Stimulated activated effector memory CD8-positive, alpha-beta T cell treated with anti-CD3 and anti-CD28 coated beads, Interleukin-12 subunit alpha, Interleukin-12 subunit beta, amount 100 ng/mL, for 72 hours (primary cell): ENCODE data around the gene CCDC102A.
"Not testable (repeated sequence)": the region's sequence is repeated elsewhere in the genome, so short reads cannot be mapped to it uniquely, and the experiment has no call there.

Source experiments
- ATAC-seq: fragments of 150-1000 bp; cut with Tn5 transposase; 2 replicates; pipeline ENCODE4 v1.10.0; 2021
- DNase-seq, 2 donors: peaks; one replicate each; pipeline ENCODE4 v3.0.0; 2021 to 2022; ENCODE audit warnings: low spot score in 2 of 2
- H3K27ac Mint-ChIP-seq: one replicate; pipeline ENCODE4 v1.8.0; 2022; ENCODE audit warnings: mild to moderate bottlenecking, mixed read lengths
- H3K36me3 Mint-ChIP-seq: one replicate; pipeline ENCODE4 v1.8.0; 2022; ENCODE audit warnings: mild to moderate bottlenecking, mixed read lengths
- H3K4me1 Mint-ChIP-seq: one replicate; pipeline ENCODE4 v1.8.0; 2022; ENCODE audit warnings: mixed read lengths
- H3K4me3 Mint-ChIP-seq: one replicate; pipeline ENCODE4 v1.8.0; 2022; ENCODE audit warnings: mild to moderate bottlenecking, mixed read lengths
- H3K9me3 Mint-ChIP-seq: one replicate; pipeline ENCODE4 v1.8.0; 2022; ENCODE audit warnings: mixed read lengths

Gene CCDC102A

DNA sequence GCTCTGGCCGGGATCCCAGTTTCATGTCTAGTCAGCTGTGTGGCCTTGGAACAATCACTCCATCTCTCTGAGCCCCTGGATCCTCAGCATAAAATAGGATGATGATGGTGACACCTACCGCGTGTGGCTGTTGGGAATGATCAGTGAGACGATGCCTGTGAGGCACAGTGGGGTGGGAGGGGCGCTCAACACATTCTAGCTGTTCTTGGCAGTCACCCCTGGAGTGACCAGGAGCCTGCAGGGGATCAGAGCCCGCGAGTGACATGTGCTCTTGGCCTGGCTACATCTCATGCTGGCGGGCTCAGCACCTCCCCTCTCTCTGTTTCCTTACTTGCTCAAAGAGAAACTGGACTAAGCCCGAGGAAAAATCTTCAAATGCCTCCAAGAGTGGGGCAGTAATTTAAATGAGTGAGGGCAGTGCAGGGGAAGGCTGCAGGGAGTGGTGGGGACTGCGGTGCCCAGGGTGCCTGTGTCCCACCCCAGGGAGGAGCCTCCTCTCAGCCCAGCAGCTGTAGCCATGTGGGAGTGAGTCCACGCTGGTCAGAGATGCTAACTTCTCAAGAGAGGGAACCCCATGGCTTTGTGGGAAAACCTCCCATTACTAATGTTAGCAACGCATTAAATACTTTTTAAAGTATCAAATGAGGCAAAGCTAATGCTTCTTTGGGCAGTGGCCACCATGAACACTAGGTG, 27.0 kb downstream of the CCDC102A start:
- H3K27ac Mint-ChIP-seq = peak overlapping the region; percentile 45
- no peak for ATAC-seq
- no peaks in the 10 kb centered on the region for H3K4me1 Mint-ChIP-seq
- H3K4me3 Mint-ChIP-seq = no peak overlapping the region
- H3K9me3 Mint-ChIP-seq = no peaks in the 10 kb centered on the region
- DNase-seq = no peak
- peaks cover 22% of the 10 kb centered on the region for H3K36me3 Mint-ChIP-seq

DNA sequence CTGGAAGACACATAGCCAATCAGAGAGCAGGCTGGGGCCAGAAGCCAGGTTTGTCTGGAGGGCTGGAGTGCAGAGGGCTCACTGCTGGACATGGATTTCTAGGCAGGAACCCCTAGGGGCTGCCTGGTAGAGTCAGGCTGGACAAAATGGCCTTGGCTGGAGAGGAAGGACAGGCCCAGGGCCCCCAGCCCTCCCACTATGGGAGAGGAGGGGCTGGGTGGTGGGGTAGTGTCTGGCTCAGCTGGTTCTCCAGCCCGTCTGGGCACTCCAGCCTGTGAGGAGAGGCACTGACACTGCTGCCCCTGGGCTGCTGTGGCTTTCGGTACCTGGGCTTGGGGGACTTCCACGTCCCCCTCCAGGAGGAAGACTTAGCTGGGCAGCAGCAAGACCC, 28.3 kb downstream of the CCDC102A start:
- peaks cover 9% of the 10 kb centered on the region for H3K36me3 Mint-ChIP-seq
- DNase-seq (no peak), ATAC-seq (no peak)
- no peaks in the 10 kb centered on the region for H3K4me1 Mint-ChIP-seq
- H3K9me3 Mint-ChIP-seq = no peaks in the 10 kb centered on the region
- peak overlapping the region; percentile 68 for H3K27ac Mint-ChIP-seq
- H3K4me3 Mint-ChIP-seq = no peak overlapping the region

DNA sequence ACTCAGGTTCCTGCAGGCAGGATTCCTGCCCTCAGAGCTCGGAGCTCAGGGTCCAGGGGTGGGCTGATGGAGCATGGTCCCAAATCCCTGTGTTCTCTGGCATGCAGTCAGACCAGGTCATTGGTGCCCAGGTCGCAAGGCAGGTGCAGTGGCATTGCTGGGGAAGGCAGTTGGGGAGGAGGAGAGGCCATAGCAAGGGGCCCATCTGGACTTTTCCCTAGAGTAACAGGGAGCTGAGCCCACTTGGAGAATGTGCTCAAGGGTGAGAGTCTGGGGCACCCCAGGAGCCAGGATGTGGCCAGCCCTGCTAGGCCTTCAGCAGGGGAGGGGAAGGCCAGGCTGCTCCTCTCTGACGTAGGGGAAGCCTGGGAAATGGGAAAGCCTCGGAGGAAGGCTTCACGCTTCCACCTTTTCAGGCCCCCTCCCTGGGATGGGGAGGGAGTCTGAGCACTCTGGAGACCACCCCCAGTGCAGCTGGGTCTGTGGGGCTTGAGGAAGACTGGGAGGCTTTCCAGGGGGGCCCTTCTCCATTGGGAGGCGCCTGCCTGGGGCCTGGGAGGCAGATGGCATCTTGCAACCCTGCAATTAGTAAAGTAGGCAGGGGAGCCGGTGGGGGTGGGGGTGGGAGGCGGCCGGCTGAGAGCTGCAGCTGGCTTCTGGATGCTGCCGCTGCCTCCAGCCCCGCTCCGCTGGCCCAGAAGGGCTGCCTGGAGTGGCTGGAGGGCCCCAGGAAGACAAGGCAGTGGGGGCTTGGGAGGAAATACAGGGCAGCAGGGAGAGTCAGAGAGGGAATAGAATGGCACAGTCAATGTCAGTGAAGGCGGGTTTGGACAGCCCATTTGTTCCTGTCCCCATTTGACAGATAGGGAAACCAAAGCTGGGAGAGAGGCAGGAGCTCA, 29.0 kb downstream of the CCDC102A start:
- peaks cover 7% of the 10 kb centered on the region for H3K36me3 Mint-ChIP-seq
- ATAC-seq = no peak
- H3K4me1 Mint-ChIP-seq = no peaks in the 10 kb centered on the region
- H3K4me3 Mint-ChIP-seq = no peak overlapping the region
- DNase-seq = no peak
- no peak overlapping the region for H3K27ac Mint-ChIP-seq
- H3K9me3 Mint-ChIP-seq = no peaks in the 10 kb centered on the region

DNA sequence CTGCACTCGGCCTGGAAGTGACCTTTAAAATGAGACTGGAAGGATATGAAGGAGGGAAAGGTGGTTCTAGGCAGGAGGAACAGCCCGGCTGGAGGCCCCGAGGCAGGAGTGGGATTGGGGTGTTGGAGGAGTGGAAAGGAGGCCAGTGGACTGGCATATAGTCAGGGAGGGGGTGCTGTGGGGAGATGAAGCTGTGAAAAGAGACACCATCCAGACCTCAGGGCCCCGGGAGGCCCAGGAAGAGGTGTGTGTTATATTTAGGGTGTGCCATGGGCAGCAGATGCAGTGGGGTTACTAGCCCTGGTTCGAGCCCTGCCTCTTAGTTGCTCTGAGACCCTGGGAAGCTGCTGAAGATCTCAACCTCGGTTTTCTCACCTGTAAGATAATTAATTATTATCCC, 31.2 kb downstream of the CCDC102A start:
- Mint-ChIP-seq H3K9me3 (no peaks in the 10 kb centered on the region), H3K4me1 (peaks cover 10% of the 10 kb centered on the region), H3K36me3 (no peaks in the 10 kb centered on the region), H3K4me3 (no peak overlapping the region), H3K27ac (no peak overlapping the region)
- ATAC-seq = no peak
- DNase-seq = no peak

DNA sequence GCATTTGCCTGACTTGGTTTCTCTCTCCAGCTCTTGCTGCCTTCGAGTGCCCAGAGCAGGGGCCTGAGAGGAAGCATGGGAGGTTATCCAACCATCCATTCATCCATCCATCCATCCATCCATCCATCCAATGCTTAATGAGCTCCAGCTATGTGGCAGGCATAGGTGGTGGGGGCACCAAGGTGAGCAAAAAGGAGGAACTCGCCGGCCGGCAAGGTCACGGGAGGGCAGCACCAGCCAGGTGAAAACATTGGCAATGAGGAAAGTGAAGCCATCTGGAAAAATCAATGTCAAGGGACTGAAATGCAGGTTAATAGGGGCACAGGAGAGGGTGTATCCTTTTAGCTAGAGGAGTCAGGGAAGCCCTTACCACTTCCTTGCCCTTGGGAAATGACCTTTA, 31.9 kb downstream of the CCDC102A start:
- Mint-ChIP-seq H3K9me3 (no peaks in the 10 kb centered on the region), H3K4me3 (no peak overlapping the region), H3K27ac (no peak overlapping the region), H3K4me1 (peaks cover 10% of the 10 kb centered on the region), H3K36me3 (no peaks in the 10 kb centered on the region)
- ATAC-seq = no peak
- no peak for DNase-seq

DNA sequence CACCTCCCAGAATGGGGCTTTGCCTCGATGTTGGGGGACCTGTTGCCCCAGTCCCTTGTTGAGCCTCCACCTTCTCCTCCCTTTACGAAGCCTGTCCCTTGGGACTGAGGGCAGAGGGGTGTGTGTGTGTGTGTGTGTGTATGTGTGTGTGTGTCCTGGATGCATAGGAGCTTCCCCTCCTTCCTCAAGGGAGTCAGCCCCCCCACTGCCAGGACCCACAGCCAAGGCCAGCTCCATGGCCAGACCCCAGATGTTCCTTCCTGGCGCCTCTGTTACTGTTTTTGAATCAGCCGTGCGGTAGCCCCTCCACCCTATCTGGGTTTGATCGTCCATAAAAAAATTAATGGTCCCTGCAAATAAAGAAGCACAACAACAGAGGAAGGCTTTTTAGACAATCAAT, 32.4 kb downstream of the CCDC102A start:
- DNase-seq = no peak
- no peak overlapping the region for H3K27ac Mint-ChIP-seq
- H3K4me3 Mint-ChIP-seq = no peak overlapping the region

DNA sequence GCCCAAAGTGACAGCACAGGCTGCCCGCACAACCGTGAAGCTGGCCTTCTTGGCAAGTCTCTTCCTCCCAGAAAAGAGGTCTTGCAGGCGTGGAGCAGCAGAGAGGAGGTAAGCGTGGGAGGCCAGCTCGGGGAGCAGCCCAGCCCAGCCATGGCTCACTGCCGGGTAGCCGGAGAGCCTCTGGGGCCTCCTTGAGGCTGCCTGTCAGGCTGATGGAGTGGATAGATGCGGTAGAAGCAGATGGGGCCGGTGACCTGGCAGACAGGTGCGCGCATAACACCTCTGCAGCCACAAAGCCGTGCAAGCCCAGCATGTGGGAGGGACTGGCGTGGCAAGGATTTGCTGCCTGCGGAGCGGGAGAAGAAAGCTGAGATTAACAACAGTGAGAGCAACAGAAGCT, 33.0 kb downstream of the CCDC102A start:
- Mint-ChIP-seq H3K36me3 (no peaks in the 10 kb centered on the region), H3K27ac (no peak overlapping the region), H3K4me3 (no peak overlapping the region), H3K4me1 (peaks cover 10% of the 10 kb centered on the region), H3K9me3 (no peaks in the 10 kb centered on the region)
- no peak for ATAC-seq
- DNase-seq = no peak

More for the DNA sequence above, 32.4 kb downstream of the CCDC102A start:
- Mint-ChIP-seq H3K4me1 (peaks cover 10% of the 10 kb centered on the region), H3K36me3 (no peaks in the 10 kb centered on the region), H3K9me3 (no peaks in the 10 kb centered on the region)
- ATAC-seq = no peak

DNA sequence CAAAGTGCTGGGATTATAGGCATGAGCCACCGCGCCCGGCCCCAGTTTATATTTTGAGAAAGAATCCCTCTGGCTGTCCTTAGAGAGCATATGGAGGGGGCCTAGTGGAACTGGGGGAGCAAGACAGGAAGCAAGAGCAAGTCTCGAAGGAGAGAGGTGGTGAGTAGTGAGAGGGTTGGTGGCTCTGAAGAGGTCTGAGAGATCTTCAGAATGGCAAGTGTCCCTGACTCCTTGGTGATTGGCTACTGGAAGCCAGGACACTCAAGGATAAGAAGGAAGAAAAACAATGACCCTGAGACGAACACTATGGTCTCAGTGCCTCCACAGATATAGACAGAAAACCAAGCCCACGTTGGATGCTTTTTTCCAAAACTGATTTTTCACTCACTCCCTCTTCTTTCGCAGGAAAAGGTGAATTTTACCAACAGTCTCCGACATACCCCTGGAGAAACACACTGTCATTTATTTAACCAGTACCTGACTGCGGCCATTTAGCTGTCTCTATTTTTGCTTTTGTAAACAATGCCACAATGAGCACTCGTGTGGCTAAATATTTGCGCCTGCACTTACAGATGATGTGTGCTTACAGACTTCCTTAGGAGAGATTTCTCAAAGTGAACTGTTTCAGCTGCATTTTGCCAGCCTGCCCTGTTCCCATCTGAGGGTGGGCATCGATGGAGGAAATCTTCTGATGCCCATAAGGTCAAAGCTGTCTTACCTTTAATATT, 34.2 kb downstream of the CCDC102A start:
- Mint-ChIP-seq H3K36me3 (no peaks in the 10 kb centered on the region), H3K27ac (peak overlapping the region; percentile 86), H3K4me3 (no peak overlapping the region), H3K4me1 (peaks cover 10% of the 10 kb centered on the region), H3K9me3 (no peaks in the 10 kb centered on the region)
- ATAC-seq (no peak), DNase-seq (no peak)

DNA sequence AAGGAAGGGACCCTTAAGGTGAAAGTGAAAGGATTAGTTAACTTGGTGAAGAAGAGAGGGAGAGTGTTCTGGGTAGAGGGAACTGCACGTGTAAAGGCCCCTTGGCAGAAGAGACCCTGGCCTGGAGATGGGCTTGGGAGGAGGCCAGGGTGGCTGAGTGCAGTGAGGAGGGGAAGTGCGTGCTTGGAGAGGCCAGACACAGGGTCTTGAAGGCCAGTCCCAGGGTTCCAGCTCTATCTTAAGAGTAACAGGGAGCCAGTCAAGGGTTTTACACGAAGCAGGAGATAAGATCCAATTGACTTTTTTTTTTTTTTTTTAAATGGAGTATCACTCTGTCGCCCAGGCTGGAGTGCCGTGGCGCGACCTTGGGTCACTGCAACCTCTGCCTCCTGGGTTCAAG, 34.9 kb downstream of the CCDC102A start:
- Mint-ChIP-seq H3K27ac (peak overlapping the region; percentile 86), H3K4me1 (peaks cover 10% of the 10 kb centered on the region), H3K36me3 (no peaks in the 10 kb centered on the region), H3K4me3 (no peak overlapping the region), H3K9me3 (no peaks in the 10 kb centered on the region)
- ATAC-seq (no peak), DNase-seq (no peak)

DNA sequence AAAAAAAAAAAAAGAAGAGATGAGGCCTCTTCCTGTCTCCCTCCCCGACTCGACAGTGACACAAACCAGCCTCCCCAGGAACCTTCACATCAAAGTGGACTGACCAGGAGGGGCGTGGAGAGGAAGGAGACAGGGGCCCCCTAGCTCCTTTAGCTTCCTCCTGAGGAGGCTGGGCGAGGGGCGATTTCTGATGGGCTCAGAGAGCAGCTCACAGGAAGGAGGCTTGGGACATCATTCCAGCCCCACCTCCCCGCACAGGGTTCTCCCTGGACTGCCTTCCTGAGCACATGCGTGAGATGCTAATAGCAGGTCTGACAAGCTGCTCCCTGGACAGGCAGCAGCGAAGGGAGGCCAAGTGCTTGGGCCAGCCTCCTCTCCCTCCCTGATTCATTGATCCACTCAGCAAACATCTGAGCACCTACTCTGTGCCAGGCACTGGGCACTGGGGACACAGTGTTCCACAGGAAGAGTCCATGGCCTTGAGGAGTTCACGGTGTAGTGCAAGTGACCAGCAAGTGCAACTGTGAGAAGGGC, 35.7 kb downstream of the CCDC102A start:
- no peaks in the 10 kb centered on the region for H3K36me3 Mint-ChIP-seq
- H3K9me3 Mint-ChIP-seq = no peaks in the 10 kb centered on the region
- H3K27ac Mint-ChIP-seq = peak overlapping the region; percentile 86
- ATAC-seq (peak; percentile 51), DNase-seq (no peak)
- H3K4me1 Mint-ChIP-seq = peaks cover 10% of the 10 kb centered on the region
- no peak overlapping the region for H3K4me3 Mint-ChIP-seq

DNA sequence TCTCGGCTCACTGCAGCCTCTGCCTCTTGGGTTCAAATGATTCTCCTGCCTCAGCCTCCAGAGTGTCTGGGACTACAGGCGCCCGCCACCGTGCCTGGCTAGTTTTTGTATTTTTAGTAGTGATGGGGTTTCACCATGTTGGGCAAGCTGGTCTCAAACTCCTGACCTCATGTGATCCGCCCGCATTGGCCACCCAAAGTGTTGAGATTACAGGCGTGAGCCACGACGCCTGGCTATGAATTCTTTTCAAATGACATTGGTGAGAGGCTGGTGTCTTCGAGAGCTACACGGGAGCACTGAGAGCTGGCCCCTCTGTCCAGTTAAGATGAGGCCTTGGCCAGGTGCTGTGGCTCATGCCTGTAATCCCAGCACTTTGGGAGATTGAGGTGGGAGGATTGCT, 36.4 kb downstream of the CCDC102A start:
- not testable (repeated sequence) for H3K4me3 Mint-ChIP-seq, DNase-seq, H3K27ac Mint-ChIP-seq, ATAC-seq, H3K9me3 Mint-ChIP-seq, H3K4me1 Mint-ChIP-seq, H3K36me3 Mint-ChIP-seq

DNA sequence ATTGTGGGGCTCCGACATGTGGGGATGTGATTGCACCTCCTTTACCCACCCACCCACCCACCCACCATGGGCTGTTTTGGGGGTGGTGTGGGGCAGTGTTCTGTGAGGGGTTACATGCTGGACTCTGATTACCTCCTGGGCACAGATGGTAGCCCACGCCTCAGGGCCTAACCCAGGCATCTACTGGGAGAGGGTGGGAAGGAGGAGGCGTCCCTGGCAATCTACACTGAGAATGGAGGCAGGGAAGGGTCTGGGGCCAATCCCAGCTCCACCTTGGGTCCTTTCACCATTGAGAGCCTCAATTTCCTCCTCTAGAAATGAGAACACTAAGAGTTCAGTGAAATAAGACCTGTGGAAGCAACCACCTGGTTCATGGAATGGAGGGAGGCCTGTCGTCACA, 38.3 kb downstream of the CCDC102A start:
- Mint-ChIP-seq H3K27ac (no peak overlapping the region), H3K9me3 (no peaks in the 10 kb centered on the region), H3K36me3 (no peaks in the 10 kb centered on the region), H3K4me3 (no peak overlapping the region), H3K4me1 (peaks cover 10% of the 10 kb centered on the region)
- ATAC-seq = no peak
- no peak for DNase-seq

DNA sequence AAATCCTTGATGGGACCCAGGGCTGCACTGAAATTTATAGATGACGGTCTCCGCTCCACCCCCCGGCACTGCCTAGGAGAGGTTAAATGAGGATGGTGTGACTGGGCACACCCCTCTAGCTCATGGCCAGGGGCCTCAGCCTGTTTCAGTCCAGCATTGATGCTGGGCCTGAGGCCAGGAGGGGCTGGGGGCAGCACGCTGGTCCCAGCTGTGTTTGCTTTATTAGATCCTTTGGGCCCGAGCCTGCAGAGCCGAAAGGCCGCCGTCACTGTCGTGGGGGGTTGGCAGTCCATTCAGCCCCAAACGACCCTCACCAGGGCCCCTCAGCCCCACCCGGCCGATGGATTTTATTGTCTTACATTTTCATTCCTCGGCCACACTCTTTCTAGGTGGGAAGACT, 39.2 kb downstream of the CCDC102A start:
- DNase-seq (no peak), ATAC-seq (no peak)
- Mint-ChIP-seq H3K9me3 (no peaks in the 10 kb centered on the region), H3K36me3 (no peaks in the 10 kb centered on the region), H3K4me3 (no peak overlapping the region), H3K4me1 (peaks cover 10% of the 10 kb centered on the region), H3K27ac (no peak overlapping the region)

DNA sequence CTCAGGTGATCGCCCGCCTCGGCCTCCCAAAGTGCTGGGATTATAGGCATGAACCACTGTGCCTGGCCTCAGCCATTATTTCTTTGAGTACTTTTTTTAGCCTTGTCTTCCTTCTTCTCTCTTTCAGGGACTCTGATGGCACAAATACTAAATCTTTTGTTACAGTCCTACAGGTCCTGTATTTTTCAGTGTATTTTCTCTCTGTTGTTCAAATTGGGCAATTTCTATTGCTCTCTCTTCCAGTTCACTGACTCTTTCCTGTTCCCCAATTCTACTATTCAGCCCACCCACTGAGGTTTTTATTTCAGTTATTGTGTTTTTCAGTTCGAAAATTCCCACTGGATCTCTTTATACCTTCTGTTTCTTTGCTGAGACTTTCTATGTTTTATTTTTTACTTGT, 42.6 kb downstream of the CCDC102A start:
- Mint-ChIP-seq H3K4me3 (no peak overlapping the region), H3K9me3 (no peaks in the 10 kb centered on the region), H3K36me3 (no peaks in the 10 kb centered on the region), H3K27ac (no peak overlapping the region), H3K4me1 (no peaks in the 10 kb centered on the region)
- no peak for ATAC-seq
- DNase-seq = no peak

DNA sequence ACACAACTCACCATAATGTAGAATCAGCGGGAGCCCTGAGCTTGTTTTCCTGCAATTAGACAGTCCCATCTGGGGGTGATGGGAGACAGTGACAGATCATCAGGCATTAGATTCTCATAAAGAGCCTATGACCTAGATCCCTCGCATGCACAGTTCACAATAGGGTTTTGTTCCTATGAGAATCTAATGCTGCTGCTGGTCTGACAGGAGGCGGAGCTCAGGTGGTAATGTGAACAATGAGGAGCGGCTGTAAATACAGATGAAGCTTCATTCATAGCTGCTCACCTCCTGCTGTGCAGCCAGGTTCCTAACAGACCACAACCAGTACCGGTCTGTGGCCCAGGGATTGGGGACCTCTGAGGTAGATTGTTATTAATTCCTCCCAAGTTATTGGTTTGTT, 47.1 kb downstream of the CCDC102A start:
- DNase-seq (no peak), ATAC-seq (no peak)
- Mint-ChIP-seq H3K9me3 (no peaks in the 10 kb centered on the region), H3K4me1 (peaks cover 23% of the 10 kb centered on the region), H3K36me3 (peaks cover 5% of the 10 kb centered on the region), H3K27ac (no peak overlapping the region), H3K4me3 (no peak overlapping the region)
